DND-41 (cell line): ENCODE measurements around the gene ZNF71.

Source experiments
- ATAC-seq: fragments of 200-7000 bp; cut with Tn5 transposase; 3 replicates; pipeline ENCODE4 v1.9.1; 2021; ENCODE audit warnings: low read depth; ENCODE audit not compliant: insufficient read depth
- DNase-seq: peaks from one replicate; pipeline ENCODE4 v3.0.0-alpha.2; 2020
- H2AFZ ChIP-seq: 2 replicates; pipeline ENCODE4 v1.6.0; 2012; ENCODE audit warnings: low read depth, low read length
- H3K27ac ChIP-seq: 2 replicates; pipeline ENCODE4 v1.5.1; 2012; ENCODE audit warnings: low read length, inconsistent platforms
- H3K27me3 ChIP-seq: fragments of 200-600 bp; sonication (generic); 2 replicates; pipeline ENCODE4 v1.6.0; 2012; ENCODE audit warnings: low read length, mild to moderate bottlenecking, inconsistent platforms; ENCODE audit not compliant: insufficient read depth, poor library complexity
- H3K36me3 ChIP-seq: 2 replicates; pipeline ENCODE4 v1.5.1; 2012; ENCODE audit warnings: low read length, inconsistent platforms; ENCODE audit not compliant: insufficient read depth
- H3K4me1 ChIP-seq: 2 replicates; pipeline ENCODE4 v1.5.1; 2012; ENCODE audit warnings: mild to moderate bottlenecking, low read length; ENCODE audit not compliant: insufficient read depth
- H3K4me2 ChIP-seq: 2 replicates; pipeline ENCODE4 v1.6.0; 2012; ENCODE audit warnings: mild to moderate bottlenecking, moderate library complexity, low read length, inconsistent platforms; ENCODE audit not compliant: insufficient read depth
- H3K4me3 ChIP-seq, 2 experiments: fragments of 200-600 bp in 1 of 2; shearing (Covaris generic) in 1 of 2; 2 replicates each; pipeline ENCODE4 v1.5.1; 2012 to 2016; ENCODE audit warnings: inconsistent platforms in 2 of 2, low read length in 2 of 2, mild to moderate bottlenecking in 2 of 2, low read depth in 1 of 2, moderate library complexity in 1 of 2
- H3K79me2 ChIP-seq: 2 replicates; pipeline ENCODE4 v1.6.0; 2012; ENCODE audit warnings: low read length, inconsistent platforms; ENCODE audit not compliant: insufficient read depth
- H3K9ac ChIP-seq: 2 replicates; pipeline ENCODE4 v1.6.0; 2012; ENCODE audit warnings: low read depth, mild to moderate bottlenecking, inconsistent platforms, low read length, moderate library complexity
- H3K9me3 ChIP-seq: 2 replicates; pipeline ENCODE4 v1.5.1; 2012; ENCODE audit warnings: low read length, moderate library complexity, mild to moderate bottlenecking, inconsistent platforms; ENCODE audit not compliant: insufficient read depth, severe bottlenecking
- H4K20me1 ChIP-seq: 2 replicates; pipeline ENCODE4 v1.6.0; 2012; ENCODE audit warnings: low read length; ENCODE audit not compliant: insufficient read depth
- EZH2 ChIP-seq: IDR thresholded peaks from 3 replicates; pipeline ENCODE4 v1.6.1; 2012; ENCODE audit warnings: borderline replicate concordance, low read depth, mild to moderate bottlenecking, moderate library complexity, low read length, inconsistent platforms; ENCODE audit not compliant: severe bottlenecking
- TF ChIP-seq, protein P1 (sequence below): IDR thresholded peaks from 2 replicates; pipeline ENCODE4 v1.5.1; 2012; ENCODE audit warnings: borderline replicate concordance, low read length, moderate library complexity, mild to moderate bottlenecking; ENCODE audit not compliant: poor library complexity, severe bottlenecking; ENCODE audit errors: extremely low read depth

The ZNF71 gene

DNA sequence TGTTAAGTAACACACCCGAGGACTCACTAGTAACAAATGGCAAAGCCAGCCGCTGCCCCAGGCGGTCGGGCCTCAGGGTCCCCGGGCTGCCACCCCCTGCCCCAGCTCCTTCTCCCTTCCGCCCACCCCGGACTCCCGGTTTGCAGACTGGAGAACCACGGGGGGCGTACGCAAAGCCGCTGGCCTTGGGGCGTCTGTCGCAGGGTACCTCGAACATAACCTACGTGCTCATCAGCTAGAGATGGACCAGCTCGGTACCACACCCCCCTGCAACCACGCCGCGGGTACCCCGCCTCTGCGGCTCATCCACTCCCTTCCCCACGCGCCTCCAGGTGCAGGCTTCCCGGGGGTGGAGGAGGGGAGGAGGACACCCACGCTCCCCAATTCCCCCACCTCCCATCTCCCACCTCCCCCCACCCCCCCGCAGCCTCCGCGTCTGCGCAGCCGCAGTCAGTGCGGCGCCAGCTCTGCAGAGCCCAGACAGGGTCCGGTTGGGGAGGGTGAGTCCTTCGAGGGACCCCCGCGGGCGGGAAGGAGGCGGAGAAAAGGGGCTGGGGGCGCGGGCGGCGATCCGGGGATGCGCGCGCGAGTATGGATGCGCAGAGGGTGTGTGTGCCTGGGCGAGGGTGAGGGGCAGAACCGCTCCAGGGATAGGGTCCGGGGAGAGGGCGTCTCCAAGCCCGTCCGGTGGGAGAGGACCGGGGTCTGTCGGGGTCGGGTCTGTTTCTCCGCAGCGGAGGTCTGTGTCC, 47.8 kb downstream of the ZNF71 start, which contains the start of gene SMIM17:
Gene SMIM17 (plus strand): TSS at position 449 of the 749 bp plus-strand sequence. CDS start 2,509 bp downstream, outside the sequence.
- H3K4me1 ChIP-seq: no peaks in the 10 kb centered on the region
- no peak within 1 kb of the TSS for H3K4me3 ChIP-seq
- H2AFZ ChIP-seq: no peak within 1 kb of the TSS
- no peaks in the 10 kb centered on the region for H3K27me3 ChIP-seq
- H3K27ac ChIP-seq: no peak within 1 kb of the TSS
- TF ChIP-seq, protein P1, sequence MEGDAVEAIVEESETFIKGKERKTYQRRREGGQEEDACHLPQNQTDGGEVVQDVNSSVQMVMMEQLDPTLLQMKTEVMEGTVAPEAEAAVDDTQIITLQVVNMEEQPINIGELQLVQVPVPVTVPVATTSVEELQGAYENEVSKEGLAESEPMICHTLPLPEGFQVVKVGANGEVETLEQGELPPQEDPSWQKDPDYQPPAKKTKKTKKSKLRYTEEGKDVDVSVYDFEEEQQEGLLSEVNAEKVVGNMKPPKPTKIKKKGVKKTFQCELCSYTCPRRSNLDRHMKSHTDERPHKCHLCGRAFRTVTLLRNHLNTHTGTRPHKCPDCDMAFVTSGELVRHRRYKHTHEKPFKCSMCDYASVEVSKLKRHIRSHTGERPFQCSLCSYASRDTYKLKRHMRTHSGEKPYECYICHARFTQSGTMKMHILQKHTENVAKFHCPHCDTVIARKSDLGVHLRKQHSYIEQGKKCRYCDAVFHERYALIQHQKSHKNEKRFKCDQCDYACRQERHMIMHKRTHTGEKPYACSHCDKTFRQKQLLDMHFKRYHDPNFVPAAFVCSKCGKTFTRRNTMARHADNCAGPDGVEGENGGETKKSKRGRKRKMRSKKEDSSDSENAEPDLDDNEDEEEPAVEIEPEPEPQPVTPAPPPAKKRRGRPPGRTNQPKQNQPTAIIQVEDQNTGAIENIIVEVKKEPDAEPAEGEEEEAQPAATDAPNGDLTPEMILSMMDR: no peak
- TF ChIP-seq EZH2: no peak
- no peak within 1 kb of the TSS for H3K9ac ChIP-seq
- no peaks in the 10 kb centered on the region for H3K36me3 ChIP-seq
- no peaks in the 10 kb centered on the region for H3K79me2 ChIP-seq
- peaks cover 5% of the 10 kb centered on the region for H3K9me3 ChIP-seq
- no peak within 1 kb of the TSS for H3K4me2 ChIP-seq
- DNase-seq: no peak
- H4K20me1 ChIP-seq: no peaks in the 10 kb centered on the region
- ATAC-seq: no peak

- H3K9me3 ChIP-seq: peaks cover 5% of the 10 kb centered on the region
- no peak overlapping the region for H3K4me3 ChIP-seq
- TF ChIP-seq EZH2: no peak
- TF ChIP-seq, protein P1: no peak
Measured at GRCh38 chr19:56643460-56643955, 48.4 kb downstream of the ZNF71 start.

GRCh38 chr19:56654151-56654550, 59.0 kb downstream of the ZNF71 start:
- H3K27ac ChIP-seq: no peak overlapping the region
- H3K9me3 ChIP-seq: no peaks in the 10 kb centered on the region
- no peak overlapping the region for H3K9ac ChIP-seq
- DNase-seq: no peak
- ATAC-seq: no peak
- no peak overlapping the region for H2AFZ ChIP-seq
- H3K36me3 ChIP-seq: no peaks in the 10 kb centered on the region
- H3K27me3 ChIP-seq: no peaks in the 10 kb centered on the region
- no peak overlapping the region for H3K4me2 ChIP-seq
- H3K4me1 ChIP-seq: no peaks in the 10 kb centered on the region
- no peaks in the 10 kb centered on the region for H4K20me1 ChIP-seq
- H3K79me2 ChIP-seq: no peaks in the 10 kb centered on the region
- TF ChIP-seq, protein P1: no peak
- TF ChIP-seq EZH2: no peak
- no peak overlapping the region for H3K4me3 ChIP-seq

More at GRCh38 chr19:56643460-56643955, 48.4 kb downstream of the ZNF71 start:
- Histone ChIP-seq H4K20me1 (no peaks in the 10 kb centered on the region), H2AFZ (no peak overlapping the region), H3K4me2 (no peak overlapping the region), H3K36me3 (no peaks in the 10 kb centered on the region), H3K9ac (no peak overlapping the region), H3K27me3 (no peaks in the 10 kb centered on the region), H3K79me2 (no peaks in the 10 kb centered on the region), H3K27ac (no peak overlapping the region), H3K4me1 (no peaks in the 10 kb centered on the region)
- ATAC-seq: no peak
- DNase-seq: no peak
